ENCODE measurements around the gene TP53.

GRCh38 chr17:7651097-7651664 lies 36.1 kb downstream of the TP53 start:
- no peak for TF ChIP-seq CTCF (IDR thresholded peaks at IDR 0.05)
- no peak for TF ChIP-seq POLR2AphosphoS5 (IDR thresholded peaks at IDR 0.05)
- no peak for TF ChIP-seq POLR2A (IDR thresholded peaks at IDR 0.05)
